Stimulated activated CD8-positive, alpha-beta memory T cell treated with anti-CD3 and anti-CD28 coated beads, Interleukin-7, amount 100 ng/mL, for 48 hours (primary cell): Measurements from ENCODE around the gene SYNDIG1L.

Experiments used
- DNase-seq, 2 donors: peaks; one replicate each; pipeline ENCODE4 v3.0.0-alpha.2; 2020; ENCODE audit warnings: low read depth in 1 of 2; ENCODE audit errors: extremely low read depth in 1 of 2

SYNDIG1L gene

DNA sequence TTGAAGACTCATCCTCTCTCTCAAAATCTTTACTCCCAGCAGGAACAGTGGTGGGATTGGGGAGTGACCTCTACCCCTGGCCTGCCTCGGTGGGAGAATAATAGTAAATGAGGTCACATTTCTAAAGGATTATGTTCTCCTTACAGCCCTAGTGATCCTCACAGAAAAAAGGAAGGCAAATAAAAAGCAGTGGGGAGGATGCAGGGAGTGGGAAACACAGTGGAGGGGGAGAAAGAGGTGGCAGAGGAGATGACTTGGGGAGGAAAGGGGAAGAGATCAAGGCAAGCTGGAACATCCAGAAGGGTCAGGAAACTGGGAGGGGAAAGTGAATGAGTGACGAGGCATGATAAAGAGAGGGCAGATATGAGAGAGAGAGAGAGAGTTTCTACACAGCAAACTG is 8.3 kb upstream of the SYNDIG1L start:
- no peak for DNase-seq

DNA sequence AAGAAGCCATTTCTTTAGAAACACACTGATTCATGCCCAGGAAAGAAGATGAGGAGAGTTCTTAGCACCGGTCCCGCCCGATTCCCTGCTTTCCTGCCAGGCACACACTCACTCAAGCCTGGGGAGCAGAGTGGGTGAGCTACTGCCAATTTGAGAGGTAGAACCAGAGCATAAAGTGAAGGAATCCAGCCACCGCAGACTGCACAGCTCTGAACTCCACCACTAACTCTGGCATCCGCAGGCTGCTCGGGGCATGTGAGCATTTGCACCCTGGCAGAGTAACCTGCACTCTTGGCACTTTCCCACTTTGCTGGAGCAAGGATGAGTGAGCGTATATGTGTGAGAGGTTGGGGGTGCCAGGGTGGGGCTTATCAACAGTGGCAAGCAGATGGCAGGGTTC is 4.0 kb upstream of the SYNDIG1L start:
- no peak for DNase-seq

DNA sequence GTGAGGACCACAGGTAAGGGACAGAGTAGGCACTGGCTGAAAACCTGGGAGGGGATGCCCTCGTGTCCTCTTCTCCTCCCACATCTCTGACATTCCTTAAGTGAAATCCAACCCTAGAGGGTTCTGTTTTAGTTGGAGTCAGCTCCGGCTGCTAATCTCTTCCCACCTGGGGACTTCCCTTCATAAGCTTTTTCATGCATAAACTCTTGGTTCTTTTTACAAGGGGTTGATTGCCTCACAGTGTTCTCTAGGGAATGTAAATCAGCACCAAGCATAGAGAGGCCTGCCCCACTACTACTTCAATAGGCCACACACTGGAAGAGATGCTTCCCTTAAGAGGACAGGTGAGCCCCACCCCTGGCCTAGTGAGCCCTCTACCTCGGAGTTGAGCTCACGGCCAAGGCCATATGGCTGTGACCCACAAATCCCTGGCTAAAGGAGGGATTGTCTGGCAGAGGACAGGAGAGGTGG is 3.2 kb upstream of the SYNDIG1L start:
- no peak for DNase-seq

DNA sequence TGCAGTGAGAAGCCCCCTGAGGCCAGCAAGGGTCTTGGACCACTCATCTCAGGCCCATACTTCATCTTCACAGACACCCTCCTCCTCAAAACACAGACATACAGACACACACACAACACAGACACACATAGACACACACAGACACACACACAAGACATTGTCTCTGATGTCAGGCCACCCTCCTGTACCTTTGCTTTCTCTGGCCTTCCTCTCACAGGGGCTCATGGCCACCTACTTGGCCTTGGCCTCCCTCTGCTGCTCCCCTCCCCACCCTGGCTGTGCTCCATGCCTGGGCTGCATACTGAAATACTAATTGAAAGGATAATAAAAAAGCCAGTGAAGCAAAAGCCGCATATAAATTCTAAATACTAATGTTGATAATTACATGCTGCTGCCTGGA is 1.6 kb upstream of the SYNDIG1L start:
- no peak for DNase-seq

DNA sequence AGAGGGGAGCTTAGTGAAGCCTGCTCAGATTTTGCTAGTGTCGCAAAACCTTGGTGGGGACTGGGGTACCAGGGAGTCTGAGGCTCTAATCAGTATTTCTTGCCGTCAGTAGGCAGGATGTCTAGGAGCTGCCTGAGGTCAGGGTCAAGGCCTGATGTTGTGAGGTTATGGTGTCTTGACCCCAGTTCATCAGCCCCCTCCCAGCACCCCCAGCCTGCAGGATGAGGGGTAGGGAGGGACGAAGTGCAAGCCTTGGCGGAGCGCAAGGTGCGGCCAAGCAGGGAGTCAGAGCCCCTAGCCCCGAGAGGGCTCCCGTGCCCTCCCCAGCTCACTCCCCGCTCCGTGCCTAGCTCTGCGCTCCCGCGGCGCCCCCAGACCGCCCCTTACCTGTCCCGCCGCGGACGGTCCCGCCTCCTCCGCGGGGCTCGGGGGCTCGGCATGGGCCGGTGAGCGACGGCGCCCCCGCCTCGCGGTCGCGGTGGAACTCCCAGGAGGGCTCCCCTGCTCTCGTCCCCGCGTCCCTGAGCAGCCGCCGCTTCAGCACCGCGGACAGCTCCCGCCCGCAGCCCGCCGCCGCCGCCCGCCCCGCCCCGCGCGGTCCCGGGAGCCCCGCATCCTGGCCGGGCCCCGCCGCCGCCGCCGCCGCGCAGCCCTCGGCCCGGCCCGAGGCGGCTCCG is 347 bp downstream of the SYNDIG1L start:
- peak in 1 of 2 donors; percentile 15 for DNase-seq

GRCh38 chr14:74424606-74425005 is 1.4 kb downstream of the SYNDIG1L start:
- DNase-seq, result no peak

GRCh38 chr14:74423246-74423645 is 2.8 kb downstream of the SYNDIG1L start:
- no peak for DNase-seq

GRCh38 chr14:74421981-74422380 is 4.0 kb downstream of the SYNDIG1L start:
- no peak for DNase-seq

DNA sequence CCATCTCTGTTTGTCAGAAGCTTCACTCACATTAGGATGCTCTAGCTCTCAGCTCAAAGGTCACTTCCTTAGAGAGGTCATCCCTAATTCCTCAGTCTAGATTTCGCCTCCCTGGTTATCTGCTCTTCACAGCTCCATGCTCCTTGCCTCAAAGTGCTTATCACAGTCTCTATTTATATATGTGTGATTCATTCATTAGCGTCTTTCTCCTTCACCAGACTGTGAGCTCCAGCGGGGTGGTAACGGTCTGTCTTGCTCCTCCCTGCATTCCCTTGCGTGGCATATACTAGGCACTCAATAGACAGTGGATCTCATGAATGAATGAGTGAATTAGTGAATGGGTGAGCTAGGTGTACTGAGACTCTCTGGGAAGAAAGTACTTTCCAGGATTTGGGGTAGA is 6.9 kb downstream of the SYNDIG1L start:
- no peak for DNase-seq

DNA sequence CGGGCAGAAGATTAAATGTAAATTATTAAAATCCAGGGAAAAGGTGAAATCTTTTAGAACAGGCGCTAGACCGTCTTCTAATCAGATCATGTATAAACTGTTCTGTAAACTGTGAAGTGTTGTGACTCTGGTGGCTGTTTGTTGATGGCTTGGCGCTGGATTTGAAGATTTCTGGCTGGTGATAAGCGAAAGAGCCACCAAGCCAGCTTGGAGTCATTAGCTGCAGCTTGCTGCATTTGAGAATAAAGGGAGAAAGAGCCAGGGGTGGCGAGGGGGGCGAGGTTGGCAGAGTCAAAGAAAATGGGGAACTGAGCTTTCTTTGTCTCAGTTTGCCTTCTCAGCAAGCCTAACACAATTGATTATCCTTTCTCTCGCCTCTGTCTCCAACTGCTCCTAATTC is 8.0 kb downstream of the SYNDIG1L start:
- DNase-seq, result no peak

- DNase-seq, result no peak
Measured at GRCh38 chr14:74417611-74418010, 8.4 kb downstream of the SYNDIG1L start.

GRCh38 chr14:74417201-74417600 is 8.8 kb downstream of the SYNDIG1L start:
- no peak for DNase-seq

DNA sequence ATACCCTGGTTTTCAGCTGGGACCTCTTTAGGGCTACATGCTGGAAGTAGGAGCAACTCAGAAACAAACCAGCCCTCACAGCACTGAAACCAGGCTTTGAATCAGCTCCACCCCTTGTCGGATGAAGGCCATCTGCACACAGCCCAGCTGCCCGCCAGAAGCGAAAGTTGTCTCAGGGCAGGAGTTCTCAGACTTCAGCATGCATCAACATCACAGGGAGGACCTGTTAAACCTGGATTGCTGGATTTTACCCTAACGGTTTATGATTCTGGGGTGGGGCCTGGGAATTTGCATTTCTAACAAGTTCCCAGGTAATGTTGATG is 10.9 kb downstream of the SYNDIG1L start:
- no peak for DNase-seq

GRCh38 chr14:74414403-74415114 is 11.5 kb downstream of the SYNDIG1L start:
- DNase-seq, result no peak

- DNase-seq, result no peak
Measured at GRCh38 chr14:74413627-74414026, 12.4 kb downstream of the SYNDIG1L start.

DNA sequence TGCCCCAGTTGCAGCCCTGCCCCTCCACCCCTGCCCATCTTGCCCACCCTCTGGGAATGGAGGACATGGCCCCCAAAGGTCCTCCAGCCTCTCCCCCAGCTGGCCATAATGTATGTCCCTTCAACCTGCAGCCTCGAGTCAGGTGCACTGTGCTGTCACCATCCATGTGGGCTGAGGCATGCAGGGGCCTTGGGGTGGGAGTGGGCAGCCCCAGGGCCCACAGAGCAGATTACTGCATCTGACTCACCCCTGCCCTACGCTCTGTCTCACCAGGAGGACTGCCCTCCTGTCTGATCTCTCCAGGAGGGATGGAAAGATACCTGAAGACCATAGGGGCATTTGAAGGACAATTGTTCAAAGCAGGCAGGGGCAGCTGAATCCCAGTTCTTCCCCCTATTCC is 13.3 kb downstream of the SYNDIG1L start:
- no peak for DNase-seq

DNA sequence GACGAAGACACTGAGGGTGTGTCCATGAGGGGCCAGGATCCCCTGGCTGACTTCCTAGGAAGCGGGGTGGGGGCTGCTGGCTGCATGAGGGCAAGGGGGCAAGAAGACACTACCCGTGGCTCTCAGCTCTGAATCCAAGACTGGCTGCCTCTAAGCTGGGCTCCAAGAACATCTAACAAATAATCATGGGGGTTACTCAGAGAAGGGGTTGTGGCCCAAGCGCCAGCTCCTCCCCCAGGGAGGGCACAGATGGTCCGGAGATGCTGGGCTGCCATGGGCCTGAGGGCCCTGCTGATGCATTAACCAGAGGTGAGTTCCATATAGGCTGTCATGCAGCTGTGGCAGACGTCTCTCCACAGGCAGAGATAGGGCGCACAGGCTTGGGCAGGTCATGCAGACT is 14.3 kb downstream of the SYNDIG1L start:
- no peak for DNase-seq

DNA sequence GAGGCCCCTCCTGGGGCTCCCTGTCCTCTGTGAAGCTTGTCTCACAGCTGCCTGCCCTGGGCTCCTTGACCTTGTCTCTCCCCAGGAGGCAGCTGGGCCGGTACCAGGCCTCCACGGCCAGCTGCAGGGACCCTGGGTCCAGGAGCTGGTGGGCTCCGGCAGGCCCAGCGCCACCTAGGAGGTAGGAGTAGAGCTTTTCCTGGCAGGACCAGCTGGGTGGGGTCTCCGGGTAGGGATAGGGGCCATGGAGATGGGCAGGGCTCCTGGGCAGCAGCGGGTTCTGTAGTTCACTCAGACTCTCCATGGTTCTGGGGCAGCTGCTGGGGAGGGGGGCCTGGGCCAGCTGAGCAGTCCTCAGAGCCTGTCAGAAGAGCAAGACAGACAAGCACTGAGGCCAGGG is 16.6 kb downstream of the SYNDIG1L start:
- no peak for DNase-seq

DNA sequence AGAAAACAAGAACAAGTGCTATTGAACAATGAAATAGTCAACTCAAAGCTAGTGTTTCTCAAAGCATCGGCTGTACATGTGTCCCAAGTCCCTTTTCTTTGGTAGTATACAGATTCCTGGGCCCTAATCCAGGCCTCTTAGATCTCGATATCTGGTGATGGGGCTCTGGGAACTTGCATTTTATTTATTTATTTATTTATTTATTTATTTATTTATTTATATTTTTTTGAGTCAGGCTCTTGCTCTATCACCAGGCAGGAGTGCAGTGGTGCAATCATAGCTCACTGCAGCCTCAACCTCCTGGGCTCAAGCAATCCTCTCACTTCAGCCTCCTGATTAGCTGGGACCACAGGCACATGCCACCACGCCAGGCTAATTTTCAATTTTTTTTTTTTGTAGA is 17.1 kb downstream of the SYNDIG1L start:
- no peak for DNase-seq

GRCh38 chr14:74407801-74408154 is 18.2 kb downstream of the SYNDIG1L start:
- no peak for DNase-seq

- no peak for DNase-seq
Measured at GRCh38 chr14:74407021-74407800, 18.8 kb downstream of the SYNDIG1L start.

DNA sequence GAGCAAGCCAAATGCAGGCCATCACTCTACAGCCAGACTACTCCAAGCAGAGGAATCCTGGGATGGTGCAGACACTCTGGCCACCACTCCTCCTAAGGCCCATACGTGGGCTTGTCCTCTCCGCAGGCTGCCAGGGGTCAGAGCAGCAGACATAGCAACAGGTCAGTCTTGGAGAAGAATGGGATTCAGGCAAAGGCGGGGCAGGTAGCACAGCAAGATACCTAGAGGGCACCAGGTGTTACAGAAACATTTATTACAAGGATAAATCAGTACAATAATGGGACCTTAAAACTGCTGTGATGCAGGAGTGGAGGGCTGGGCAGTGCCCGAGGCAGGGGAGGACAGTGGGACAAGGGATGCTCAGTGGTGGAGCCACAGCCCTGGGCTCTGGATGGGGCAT is 20.3 kb downstream of the SYNDIG1L start:
- no peak for DNase-seq
